Right atrium auricular region (tissue), 2 donors: Measurements from ENCODE around the gene WASF2. TPM values are rescaled to one million over a fixed set of nuclear protein-coding genes. Genes with fewer than 3 reads are reported as not detected.

Experiments used
- DNase-seq: peaks from one replicate; pipeline ENCODE4 v3.0.0-alpha.2; 2019; ENCODE audit warnings: low spot score
- H3K27ac ChIP-seq, 2 donors: fragments of 200-600 bp; sonication (generic); 1 replicate in 1 of 2; 2 replicates in 1 of 2; pipeline ENCODE4 v1.5.1; 2016 to 2019
- H3K27me3 ChIP-seq, 2 donors: fragments of 200-600 bp; sonication (generic); one replicate each; pipeline versions ENCODE4 v1.5.1 to v1.6.0; 2017 to 2019
- H3K36me3 ChIP-seq: fragments of 200-600 bp; sonication (generic); one replicate; pipeline ENCODE4 v1.5.1; 2016
- H3K4me1 ChIP-seq, 2 donors: fragments of 200-600 bp; sonication (generic); one replicate each; pipeline versions ENCODE4 v1.5.1 to v1.6.0; 2017 to 2019
- H3K4me3 ChIP-seq, 2 donors: fragments of 200-600 bp; sonication (generic); 1 replicate in 1 of 2; 2 replicates in 1 of 2; pipeline ENCODE4 v1.5.1; 2017 to 2019; ENCODE audit warnings: mild to moderate bottlenecking in 1 of 2, moderate library complexity in 1 of 2
- H3K9me3 ChIP-seq, 2 donors: fragments of 200-600 bp; sonication (generic); one replicate each; pipeline ENCODE4 v1.5.1; 2019
- total RNA-seq, 2 donors: library from RNA; depleted of rRNA; stranded (reverse); fragments of >200 nt; gene quantifications; one replicate each; pipeline ENCODE4 v1.1.0, GENCODE V29; 2016
- TF ChIP-seq, protein P1 (sequence below), 2 donors: fragments of 200-600 bp; sonication (generic); IDR thresholded peaks; one replicate each; pipeline ENCODE4 v1.5.1; 2019; ENCODE audit warnings: antibody characterized with exemption in 2 of 2

Gene WASF2
- total RNA-seq, 2 donors from 2014 or later, result 20.7 to 49.0 TPM

DNA sequence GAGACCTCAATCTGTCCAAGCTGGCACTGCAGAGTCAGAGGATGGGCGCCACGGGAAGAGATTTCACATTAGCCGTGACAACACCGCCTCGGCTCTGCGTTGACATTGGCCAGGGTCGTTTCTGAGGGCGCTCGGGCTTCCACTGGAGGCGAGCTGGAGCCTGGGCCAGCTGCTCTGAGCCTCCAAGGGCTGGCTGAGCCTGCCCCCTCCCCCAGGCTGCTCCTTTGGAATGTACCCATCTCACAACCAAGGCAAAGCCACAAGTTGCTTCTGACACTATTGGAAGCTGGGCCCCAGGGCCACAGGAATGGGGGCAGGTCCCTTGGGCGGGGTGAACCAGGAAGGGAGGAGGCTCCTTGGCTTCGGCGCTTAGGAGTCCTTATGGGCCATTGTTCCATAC is 84.9 kb downstream of the WASF2 start:
- H3K4me3 ChIP-seq, result no peak overlapping the region
- no peaks in the 10 kb centered on the region for H3K27me3 ChIP-seq
- DNase-seq, result no peak
- no peaks in the 10 kb centered on the region for H3K9me3 ChIP-seq
- peaks cover 34% of the 10 kb centered on the region for H3K36me3 ChIP-seq
- peaks cover 0 to 71% of the 10 kb centered on the region in 2 donors for H3K4me1 ChIP-seq
- peak overlapping the region; percentile 79 to 80 for H3K27ac ChIP-seq
- TF ChIP-seq, protein P1, sequence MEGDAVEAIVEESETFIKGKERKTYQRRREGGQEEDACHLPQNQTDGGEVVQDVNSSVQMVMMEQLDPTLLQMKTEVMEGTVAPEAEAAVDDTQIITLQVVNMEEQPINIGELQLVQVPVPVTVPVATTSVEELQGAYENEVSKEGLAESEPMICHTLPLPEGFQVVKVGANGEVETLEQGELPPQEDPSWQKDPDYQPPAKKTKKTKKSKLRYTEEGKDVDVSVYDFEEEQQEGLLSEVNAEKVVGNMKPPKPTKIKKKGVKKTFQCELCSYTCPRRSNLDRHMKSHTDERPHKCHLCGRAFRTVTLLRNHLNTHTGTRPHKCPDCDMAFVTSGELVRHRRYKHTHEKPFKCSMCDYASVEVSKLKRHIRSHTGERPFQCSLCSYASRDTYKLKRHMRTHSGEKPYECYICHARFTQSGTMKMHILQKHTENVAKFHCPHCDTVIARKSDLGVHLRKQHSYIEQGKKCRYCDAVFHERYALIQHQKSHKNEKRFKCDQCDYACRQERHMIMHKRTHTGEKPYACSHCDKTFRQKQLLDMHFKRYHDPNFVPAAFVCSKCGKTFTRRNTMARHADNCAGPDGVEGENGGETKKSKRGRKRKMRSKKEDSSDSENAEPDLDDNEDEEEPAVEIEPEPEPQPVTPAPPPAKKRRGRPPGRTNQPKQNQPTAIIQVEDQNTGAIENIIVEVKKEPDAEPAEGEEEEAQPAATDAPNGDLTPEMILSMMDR (IDR thresholded peaks at IDR 0.05), result no peak

DNA sequence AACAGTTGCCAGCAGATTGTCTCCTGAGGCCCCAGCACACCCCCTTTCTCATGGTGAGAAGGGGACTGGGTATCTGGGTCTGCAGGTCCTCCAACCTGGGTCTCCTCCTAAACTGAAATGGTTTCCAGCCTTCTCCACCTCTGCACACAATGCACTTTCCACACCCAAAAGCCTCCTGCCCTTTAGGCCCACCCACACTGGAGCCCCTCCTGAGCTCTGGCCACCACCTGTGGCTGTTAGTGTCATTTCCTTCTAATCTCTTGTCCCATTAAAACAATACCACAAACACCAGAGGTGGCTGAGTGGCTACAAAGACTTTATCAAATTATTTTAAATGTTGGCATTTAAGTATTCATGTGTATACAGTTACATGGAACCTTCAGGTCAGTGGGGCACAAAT is 86.0 kb downstream of the WASF2 start:
- H3K27me3 ChIP-seq, result no peaks in the 10 kb centered on the region
- no peak overlapping the region for H3K4me3 ChIP-seq
- H3K36me3 ChIP-seq, result peaks cover 26% of the 10 kb centered on the region
- no peaks in the 10 kb centered on the region for H3K9me3 ChIP-seq
- H3K27ac ChIP-seq, result peak overlapping the region; percentile 79 to 80
- TF ChIP-seq, protein P1 (IDR thresholded peaks at IDR 0.05), result no peak
- no peak for DNase-seq
- H3K4me1 ChIP-seq, result peaks cover 0 to 82% of the 10 kb centered on the region in 2 donors

DNA sequence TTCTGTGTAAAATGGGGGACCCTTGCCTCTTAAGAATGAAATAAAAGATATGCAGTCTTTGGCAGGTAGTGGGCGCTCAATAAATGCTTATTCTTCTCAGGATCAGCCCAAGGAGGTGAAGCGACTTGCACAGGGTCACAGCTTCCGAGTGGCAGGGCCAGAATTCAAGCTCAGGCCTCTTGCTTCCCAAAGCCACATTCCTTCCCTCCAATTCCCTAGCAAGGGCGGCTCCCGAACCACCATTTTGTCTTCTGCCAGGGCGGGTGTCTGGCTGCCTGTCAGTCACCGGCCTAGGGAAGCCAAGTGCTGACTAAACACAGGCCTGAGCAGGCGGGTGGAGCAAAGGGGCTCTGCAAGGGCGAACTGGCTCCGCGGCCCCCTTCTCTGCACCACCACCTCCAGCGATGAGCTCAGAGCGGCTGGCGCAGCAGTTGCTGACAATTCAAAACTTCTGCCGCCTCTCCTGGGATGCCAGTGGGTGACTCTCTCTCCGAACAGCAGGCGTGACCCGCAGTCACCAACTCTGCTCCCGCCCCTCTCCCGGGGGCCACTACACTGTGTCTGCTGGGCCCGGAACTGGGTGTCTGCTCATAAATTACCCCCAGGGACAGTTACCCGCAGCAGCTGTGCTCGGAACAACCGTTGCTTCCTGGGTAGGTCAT is 86.8 kb downstream of the WASF2 start:
- peaks cover 18% of the 10 kb centered on the region for H3K36me3 ChIP-seq
- no peaks in the 10 kb centered on the region for H3K9me3 ChIP-seq
- no peaks in the 10 kb centered on the region for H3K27me3 ChIP-seq
- H3K4me1 ChIP-seq, result peaks cover 0 to 82% of the 10 kb centered on the region in 2 donors
- TF ChIP-seq, protein P1 (IDR thresholded peaks at IDR 0.05), result no peak
- peak overlapping the region in 1 of 2 donors; percentile 17 for H3K4me3 ChIP-seq
- peak; percentile 90 for DNase-seq
- peak overlapping the region; percentile 79 to 80 for H3K27ac ChIP-seq

DNA sequence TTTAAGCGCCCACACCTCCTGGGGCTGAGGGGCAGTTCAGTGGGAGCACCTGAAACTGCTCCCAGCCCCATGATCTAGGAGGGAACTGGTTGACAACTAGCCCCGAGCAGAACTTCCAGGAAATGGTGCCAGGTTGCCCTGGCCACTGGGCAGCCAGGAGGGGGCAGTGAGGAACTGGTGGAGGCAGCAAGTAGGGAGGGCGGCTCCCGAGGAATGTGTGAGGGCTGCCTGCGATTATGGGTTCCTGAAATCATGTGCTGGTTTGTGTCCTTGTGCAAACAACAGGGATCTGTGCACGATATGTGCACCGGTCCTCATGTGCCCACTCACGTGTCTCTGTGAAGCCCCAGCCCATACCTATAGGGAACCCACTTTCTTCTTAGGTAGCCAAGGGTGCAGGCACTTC is 87.6 kb downstream of the WASF2 start:
- TF ChIP-seq, protein P1 (IDR thresholded peaks at IDR 0.05), result peak; percentile 33 to 84
- Histone ChIP-seq H3K27me3 (no peaks in the 10 kb centered on the region), H3K9me3 (no peaks in the 10 kb centered on the region), H3K4me1 (peaks cover 0 to 81% of the 10 kb centered on the region in 2 donors), H3K4me3 (no peak overlapping the region), H3K36me3 (peaks cover 10% of the 10 kb centered on the region), H3K27ac (peak overlapping the region; percentile 79 to 80)
- peak; percentile 88 for DNase-seq

DNA sequence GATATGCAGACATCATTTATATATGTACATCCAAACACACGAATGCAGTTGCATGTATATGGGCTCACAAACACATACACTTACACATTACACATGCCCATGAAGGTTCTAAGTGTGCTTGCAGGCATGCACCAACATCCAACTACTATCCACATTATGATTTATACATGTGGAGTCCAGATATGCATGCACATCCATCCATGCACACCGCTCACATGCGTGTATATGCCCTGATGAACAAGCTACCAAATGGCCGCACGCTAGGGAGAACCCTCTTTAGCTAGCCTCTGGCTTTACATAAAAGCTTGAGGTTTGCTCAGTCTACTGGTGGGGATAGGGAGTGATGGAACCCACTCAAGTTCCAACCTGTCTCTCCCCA is 89.0 kb downstream of the WASF2 start:
- H3K27me3 ChIP-seq, result no peaks in the 10 kb centered on the region
- H3K4me1 ChIP-seq, result peaks cover 0 to 74% of the 10 kb centered on the region in 2 donors
- H3K36me3 ChIP-seq, result no peaks in the 10 kb centered on the region
- no peak overlapping the region for H3K27ac ChIP-seq
- no peak for DNase-seq
- H3K4me3 ChIP-seq, result no peak overlapping the region
- TF ChIP-seq, protein P1 (IDR thresholded peaks at IDR 0.05), result no peak
- no peaks in the 10 kb centered on the region for H3K9me3 ChIP-seq
